ENCODE data around the gene AMPD3.

The AMPD3 gene

DNA sequence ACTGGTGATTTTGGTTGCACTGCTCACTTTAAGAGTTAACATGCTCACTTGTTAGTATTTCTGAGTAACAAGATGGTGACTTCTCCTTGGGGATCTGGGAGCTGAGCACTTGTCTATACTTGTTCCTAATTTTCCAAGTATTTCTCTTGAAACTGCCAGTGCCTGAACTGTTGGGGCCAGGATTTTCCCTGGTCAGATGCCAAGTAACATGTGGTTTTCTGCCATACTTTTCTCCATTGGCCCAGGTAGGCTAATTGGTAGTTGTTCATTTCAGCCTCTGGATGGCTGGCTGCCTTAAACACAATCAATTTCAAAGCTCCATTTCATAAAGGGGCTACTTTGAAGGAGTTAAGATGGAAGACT lies 50.9 kb downstream of the AMPD3 start:
- no peak for DNase-seq

DNA sequence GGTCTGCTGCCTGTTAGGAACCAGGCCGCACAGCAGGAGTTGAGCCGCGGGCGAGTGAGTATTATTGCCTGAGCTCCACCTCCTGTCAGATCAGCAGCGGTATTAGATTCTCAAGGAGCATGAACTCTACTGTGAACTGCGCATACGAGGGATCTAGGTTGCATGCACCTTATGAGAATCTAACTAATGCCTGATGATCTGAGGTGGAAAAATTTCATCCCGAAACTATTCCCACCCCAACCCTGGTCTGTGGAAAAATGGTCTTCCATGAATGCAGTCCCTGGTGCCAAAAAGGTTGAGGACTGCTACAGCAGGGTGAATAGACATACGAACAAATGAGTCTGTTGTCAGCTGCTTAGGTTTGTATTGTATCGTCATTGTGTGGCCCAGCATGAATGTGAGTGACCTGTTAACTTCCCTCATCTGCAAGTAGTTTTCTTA lies 56.1 kb downstream of the AMPD3 start:
- no peak for DNase-seq

DNA sequence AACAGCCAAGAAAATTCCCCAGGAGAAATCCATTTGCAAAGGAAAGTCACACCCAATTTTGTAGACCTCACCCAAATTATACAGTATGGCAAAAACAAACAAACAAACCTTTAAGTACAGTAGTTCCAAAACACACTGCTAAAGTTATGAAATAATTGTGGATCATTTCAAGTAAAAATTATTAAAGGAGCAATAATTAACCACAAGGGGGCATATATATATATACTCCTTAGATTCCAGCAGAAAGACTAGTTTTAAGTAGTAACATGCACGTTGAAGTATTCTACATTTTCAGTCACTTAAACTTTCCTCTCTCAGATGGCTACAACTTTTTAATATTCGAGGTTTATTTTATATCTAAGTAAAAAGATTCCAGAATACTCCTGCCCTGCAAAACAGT lies 59.1 kb downstream of the AMPD3 start:
- no peak for DNase-seq

DNA sequence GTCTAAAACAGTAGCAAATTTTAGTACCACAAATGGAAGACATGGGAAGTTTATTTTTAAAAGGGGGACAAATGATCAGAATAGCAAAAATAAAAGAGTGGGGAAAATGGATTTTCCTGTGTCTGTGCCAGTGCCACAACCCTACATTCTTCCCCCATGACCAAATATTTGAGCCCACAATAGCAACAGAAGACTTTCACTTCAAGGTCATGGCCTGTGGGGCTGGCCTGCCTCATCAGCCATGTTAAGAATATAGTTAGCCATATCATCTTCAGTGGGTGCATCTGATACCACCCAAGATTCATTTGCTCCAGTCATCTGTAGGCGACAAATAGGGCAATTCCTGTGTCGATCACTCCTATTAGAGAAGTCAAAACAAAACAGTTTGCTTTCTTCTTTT lies 59.6 kb downstream of the AMPD3 start:
- DNase-seq = no peak

DNA sequence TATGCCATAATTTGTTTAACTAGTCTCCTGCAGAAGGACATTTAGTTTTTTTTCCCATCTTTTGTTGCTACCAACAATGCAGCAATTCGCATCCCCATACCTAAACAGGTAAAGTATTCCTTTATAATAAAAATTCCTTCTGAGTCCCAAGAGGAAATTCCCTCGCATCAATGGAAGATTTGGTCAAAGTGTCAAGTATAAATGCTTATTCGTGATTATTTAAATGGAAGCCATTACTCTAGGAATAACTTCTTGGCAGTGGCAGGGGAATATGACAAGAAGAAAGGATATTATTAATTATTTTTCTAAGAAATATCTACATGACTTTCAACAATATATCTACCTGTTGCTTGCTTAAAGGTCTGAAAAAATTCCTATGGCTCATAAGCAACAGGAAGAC lies 60.4 kb downstream of the AMPD3 start:
- no peak for DNase-seq

DNA sequence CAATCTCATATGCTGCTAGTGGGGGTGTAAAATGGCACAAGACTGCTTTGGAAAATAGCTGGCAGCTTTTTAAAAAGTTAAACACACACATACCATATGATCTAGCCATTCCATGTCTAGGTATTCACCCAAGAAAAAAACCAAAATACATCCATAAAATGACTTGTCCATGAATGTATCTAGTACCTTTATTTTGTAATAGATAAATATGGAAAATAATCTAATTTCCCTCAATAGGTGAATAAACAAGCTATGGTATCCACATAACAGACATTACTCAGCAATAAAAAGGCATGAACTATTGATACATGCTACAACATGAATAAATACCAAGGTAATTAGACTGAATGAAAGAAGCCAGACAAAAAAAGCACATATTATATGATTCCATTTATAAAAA lies 63.1 kb downstream of the AMPD3 start:
- DNase-seq = no peak

DNA sequence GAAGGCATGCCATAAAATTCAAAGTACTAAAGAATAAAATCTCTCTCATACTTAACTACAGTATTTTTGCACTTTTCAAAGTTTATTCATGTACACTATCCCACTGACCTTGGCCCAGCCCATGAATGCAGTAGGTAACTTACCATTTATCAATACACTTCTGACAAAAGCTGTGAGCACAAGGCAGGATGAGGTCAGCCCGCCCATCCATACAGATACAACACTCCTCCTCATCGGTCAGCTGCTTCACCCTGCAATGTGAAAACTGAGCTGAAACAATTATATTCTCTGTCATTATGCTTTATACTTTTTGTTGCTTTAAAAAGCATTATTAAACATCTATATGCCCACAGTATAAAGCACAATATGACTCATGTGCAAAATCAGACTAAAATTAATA lies 63.8 kb downstream of the AMPD3 start:
- DNase-seq = no peak

DNA sequence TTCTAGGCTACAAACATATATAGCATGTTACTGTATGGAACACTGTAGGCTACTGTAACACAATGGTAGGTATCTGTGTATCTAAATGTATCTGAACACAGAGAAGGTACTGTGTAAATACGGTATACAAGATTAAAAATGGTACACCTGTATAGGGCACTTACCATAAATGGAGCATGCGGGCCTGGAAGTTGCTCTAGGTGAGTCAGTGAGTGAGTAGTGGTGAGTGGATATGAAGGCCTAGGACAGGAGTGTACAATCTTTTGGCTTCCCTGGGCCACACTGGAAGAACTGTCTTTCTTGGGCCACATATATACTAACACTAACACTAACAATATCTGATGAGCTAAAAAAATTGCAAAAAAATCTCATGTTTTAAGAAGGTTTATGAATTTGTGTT lies 64.6 kb downstream of the AMPD3 start:
- DNase-seq = no peak

DNA sequence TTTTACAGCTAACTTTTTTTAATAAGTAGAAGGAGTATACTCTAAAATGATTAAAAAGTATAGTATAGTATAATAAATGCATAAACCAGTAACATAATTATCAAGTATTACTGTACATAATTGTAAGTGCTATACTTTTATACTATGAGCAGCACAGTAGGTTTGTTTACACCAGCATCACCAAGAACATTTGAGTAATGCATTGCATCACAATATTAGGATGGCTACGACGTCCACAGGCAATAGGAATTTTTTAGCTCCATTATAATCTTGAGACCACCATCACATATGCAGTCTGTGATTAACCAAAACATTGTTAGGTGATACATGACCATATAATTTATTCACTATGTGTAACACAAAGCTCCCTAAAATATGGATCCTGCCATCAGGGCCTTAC lies 65.5 kb downstream of the AMPD3 start:
- no peak for DNase-seq

DNA sequence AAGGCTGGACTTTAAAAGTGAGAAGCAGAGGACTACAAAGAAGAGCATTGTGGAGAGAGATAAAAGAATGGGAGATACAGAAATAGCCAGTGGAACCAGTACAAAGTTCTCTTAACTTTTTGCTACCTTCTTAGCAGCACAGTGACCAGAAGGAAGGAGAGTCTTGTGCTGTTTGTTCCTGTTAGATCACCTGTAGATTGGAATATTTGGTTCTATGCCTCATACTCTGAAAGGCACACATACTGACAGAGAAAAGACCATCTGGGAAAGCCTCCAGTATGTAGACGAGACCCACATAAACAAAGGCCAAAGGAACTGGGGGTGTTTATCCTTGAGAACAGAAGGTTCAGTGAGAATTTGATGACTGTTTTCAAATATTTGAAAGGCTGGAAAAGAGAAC lies 67.2 kb downstream of the AMPD3 start:
- DNase-seq = no peak

DNA sequence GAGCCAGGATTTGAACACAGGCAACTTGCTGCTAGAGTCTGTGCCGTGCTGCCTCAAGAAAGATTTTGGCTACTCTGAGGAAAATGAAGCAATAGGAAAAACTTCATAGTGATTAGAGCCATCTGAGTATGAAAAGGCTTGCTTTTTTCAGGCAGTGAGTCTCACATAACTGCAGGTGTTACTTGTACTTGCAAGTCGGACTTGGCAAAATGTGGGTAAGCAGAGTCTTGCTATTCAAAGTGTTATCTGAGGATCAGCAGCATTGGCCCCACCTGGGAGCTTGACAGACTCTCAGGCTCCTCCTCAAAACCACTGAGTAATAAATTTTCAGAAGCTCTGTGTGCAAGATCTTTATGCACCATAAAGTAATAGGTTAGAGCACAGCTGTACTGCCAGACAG lies 67.9 kb downstream of the AMPD3 start:
- no peak for DNase-seq

DNA sequence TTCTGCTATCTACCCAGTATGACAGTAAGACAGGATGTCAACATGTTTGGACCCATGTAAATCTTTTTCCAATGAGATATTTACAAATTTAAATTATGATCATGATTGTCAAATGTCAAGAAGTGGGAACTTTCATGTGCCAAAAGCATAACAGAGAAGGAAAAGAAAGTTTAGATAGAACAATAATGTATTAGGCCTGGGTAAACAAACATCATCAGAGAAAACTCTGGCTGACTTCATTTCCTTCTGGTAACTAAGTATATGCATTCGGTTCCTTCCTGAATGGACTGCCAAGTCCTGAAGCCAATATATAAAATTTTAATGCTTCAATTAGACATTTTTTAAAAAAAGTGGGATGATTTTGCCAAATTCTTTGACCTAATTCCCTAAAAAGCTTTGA lies 69.4 kb downstream of the AMPD3 start:
- no peak for DNase-seq

DNA sequence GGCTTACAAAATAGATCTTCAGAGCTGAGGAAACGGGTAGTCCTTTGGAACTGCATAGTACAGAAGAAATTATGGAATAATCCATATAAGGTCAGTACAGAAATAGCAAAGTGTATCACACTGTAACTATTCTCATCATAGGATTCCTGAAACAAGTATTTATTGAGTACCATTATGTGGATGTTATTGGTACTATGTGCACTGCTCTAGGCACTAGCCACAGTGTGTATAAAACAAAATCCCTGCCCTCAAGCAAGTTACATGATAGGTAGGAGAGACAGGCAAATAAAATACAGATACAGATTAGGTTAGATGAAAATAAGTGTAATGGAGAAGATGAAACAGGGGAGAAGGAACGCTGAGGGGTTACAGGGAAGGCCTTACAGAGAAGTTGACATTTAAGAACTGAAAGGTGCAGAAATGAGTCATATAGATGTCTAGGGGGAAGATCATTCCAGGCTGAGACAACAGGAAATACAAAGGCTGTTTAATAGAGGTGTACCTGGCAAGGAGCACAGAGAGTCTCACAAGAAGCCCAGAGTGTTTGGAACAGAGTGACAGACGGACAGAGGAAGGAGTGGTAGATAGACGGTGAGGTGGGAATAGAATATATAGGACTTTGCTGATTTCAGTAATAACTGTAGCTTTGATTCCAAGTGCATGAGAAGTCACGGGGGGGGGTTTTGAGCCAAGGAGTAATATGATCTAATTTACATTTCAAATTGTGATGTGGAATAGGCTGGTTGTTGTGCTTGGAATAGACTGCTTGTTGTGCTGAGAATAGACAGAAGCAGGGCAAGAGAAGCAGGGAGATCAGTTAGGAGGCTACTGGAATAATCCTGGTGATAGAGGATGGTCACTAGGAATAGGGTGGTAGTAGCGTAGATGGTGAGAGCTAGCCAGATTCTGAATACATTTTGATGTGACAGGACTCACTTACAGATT lies 72.2 kb downstream of the AMPD3 start:
- no peak for DNase-seq

DNA sequence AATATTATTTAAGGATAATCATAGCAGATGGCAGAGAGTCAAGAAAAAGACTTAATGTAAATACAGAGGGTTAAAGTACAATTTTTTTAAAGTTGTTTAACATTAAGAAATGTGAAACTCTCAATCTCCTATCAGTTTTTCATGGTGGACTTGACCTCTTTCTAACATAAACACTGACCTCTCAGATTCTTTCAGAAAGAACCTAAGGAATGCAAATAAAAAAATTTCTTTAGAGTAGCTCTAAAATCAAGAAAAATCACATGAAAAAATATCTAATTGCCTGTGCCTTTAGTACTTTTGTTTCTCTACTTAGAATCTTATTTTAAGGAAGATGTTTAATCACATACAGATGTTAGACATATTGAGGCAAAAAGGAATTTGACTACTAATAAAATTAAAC lies 73.1 kb downstream of the AMPD3 start:
- no peak for DNase-seq

DNA sequence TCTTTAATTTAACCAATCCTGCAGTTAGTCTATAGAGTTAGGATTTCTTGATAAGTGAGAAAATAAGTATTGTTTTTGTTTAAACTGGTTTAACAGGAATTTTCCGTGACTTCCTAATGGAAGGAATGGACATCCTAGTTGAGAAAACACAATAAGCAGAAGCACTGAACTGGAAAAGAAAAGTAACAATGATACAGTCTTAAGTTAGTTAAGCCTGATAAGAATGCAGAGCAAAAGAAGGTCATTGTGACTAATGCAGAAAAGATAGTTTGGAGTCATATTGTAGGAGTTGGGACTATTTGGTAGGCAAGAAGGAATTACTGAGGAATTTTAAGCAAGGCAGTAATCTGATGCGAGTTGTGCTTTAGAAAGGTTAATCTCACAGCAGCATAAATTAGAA lies 74.2 kb downstream of the AMPD3 start:
- no peak for DNase-seq

DNA sequence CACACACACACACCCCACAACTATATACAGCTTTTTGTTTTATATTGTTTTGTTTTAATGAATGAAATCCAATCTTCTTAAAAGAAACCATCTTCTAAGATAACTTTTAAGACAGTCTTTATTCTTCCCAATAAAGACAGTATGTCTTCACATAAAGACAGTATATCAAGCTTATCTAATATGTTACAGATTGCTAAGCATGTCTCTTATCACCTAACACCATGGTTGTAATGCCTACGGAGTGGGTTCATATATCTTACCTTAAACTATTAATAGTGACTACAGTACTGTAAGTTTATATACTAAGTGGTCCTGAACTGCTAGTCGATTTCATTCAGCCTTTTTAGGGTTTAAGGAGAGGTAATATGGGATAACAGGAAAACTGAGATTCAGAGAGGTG lies 77.5 kb downstream of the AMPD3 start:
- DNase-seq = no peak

DNA sequence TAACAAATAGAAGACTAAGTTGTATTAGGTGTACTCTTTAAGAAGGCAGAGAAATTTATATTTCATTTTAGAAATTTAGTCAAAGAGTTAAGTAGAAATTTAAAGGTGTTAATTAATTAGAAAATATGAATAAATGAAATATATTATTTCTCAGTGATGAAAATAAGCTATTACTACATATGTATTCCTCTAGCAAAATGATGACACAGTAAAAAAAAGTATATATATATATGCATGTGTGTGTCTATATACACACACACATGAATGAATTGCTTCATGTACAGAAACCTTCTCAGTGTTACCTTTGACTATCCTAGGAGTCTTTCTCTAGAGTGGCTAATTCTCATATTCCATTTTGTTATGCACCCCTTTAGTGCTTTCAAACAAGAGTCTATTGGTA lies 78.3 kb downstream of the AMPD3 start:
- DNase-seq = no peak

DNA sequence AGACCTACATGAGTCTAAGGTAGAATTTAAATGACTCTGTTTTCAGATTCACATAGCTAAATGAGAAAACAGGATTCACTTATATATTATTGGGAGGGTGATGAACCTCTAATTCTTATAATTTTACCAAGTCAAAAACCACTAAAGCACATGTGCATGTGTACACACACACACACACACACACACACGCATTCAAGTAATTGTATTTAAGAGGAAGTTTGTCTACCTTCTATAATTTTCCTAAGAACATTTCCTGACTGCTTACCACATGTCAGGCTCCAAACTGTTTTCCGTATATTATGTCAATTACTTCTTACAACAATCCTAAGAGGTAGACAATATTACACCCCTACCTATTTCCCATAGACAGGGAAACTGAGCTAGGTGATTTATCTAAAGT lies 79.3 kb downstream of the AMPD3 start:
- DNase-seq = no peak

DNA sequence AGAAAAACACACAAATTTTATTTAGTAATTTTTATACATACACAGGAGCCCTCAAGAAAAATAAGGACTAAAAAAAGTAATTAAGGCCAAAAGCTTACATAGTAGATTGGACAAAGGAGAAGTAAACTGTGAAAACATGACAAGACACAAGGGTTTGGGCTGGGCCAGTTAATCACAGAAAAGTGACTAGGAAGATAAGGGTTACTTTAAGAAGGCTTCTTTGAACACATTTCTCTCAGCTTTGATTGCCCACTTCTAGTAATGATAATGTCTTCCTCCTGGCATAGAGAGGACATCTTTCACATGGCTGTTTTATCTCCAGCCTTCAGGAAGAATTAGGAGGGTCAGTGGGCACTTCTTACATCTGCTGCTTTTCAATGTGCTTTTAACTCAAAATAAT lies 82.5 kb downstream of the AMPD3 start:
- no peak for DNase-seq

DNA sequence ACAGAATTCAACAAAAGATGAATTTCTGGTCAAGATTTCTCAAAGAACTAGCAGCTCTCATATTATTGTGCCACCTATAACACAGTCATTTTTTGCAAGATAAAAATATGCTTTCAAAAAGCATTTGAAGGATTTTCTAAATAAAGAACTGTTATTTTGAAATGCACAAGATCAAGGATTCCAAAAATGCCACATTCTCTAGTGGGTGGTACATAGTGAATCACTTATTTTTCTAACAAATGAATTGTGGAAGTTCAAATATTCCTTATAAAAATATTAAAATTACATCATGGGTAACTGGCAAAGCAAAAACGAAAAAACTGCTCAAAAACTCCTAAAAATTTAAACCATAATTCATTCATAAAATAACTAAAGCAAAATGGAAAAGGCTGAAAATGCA lies 83.9 kb downstream of the AMPD3 start:
- no peak for DNase-seq

DNA sequence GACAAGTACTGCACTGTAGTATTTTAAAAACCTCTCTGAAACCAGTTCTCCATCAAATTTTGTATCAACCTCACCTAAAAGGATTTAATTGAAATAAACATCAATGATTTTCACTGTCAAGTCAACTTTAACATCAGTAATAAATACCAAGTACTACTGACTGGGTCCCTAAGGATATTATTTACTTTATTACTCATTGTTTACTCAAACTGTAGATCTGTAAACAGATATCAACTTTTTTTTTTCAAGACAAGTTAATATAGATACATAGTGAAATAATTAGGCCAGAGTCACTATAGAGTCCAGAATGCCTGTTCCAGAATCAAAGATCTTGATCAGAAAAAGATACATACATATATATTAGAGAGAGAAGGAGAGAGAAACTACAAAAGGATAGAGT lies 84.3 kb downstream of the AMPD3 start:
- no peak for DNase-seq

DNA sequence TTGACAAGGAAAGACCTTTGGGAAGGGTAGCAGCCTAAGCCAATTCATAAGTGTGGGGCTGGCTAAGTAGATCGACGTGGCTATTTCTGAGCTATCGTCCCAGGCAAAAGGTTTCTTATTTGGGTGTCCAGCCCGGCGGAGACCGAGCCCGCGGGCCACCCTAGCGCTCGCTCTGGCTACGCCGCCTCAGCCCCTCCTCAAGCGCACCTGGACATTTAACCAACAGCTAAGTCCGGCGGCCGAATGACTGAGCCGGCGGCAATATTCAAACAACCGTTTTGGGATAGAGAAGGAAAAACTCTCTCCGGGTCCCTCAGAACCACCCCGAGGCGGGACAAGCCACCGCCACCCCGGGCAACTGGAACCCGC lies 85.5 kb downstream of the AMPD3 start:
- no peak for DNase-seq

DNA sequence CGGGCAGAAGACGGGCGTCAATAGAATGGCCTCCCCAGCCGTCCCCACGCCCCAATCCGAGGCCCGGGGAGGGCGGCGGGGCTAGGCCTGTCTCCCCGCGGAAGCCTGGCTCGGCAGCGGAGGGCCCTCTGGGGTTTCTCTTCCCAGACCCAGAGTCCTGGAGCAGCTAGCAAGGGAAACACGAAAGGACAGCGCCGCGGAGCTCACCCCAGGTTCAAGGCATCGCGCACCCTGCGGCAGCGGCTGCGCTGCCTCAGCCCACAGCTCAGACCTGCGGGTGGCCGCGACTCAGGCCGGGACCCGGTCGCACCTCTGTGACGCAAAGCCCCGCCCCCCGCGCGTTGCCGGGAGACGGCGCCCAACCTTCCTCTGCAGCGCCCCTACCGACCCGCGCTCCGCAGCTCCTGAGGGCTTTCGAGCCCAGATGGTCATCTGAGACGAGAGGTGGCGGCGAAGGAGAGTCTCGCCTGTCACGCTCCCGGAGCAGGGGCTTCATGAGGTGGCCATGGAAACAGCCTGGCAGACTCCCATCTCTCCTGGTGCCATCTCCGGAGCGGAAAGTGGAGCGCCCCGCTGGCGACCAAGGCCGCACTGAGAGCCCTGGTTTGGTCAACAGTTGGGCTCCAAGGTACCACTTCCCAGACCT lies 86.0 kb downstream of the AMPD3 start, which contains the start of gene RNF141:
Gene RNF141, minus strand, starts transcription at position 273 of the 646 bp plus-strand sequence. CDS start 7,029 bp downstream, outside the sequence.
- peak; percentile 96 for DNase-seq

DNA sequence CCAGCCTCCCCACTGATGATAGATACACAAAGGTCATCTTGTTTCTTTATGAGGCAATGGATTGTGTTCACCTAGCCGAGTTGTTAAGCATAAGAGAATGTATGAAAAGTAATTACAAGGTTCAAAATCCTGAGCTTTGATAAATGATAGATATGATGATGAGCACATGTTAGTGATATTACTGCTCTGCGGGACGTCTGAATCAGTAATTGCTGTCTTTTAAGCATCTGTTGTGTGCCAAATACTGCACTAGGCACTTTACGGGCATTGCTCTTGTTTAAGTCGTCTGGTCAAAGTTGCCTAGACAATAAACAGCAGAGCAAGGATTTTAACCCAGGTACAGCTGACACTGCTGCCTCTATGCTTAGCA lies 86.5 kb downstream of the AMPD3 start:
- no peak for DNase-seq

DNA sequence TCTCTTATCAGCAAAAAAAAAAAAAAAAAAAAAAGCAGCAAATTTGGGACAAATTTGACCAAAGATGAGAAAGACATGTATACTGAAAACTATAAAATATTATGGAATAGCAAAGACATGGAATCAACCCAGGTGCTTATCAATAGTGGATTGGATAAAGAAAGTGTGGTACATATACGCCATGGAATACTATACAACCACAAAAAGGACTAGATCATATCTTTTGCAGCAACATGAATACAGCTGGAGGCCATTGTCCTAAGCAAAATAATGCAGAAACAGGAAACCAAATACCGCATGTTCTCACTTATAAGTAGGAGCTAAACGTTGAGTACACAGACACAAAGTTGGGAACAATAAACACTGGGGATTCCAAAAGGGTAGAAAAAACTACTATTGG lies 87.7 kb downstream of the AMPD3 start:
- DNase-seq = no peak
